CD8-positive, alpha-beta memory T cell (primary cell): ENCODE results near the gene ACP2. TPM values are rescaled to one million over a fixed set of nuclear protein-coding genes. Genes with fewer than 3 reads are reported as not detected.
"Not testable (repeated sequence)": the region's sequence is repeated elsewhere in the genome, so short reads cannot be mapped to it uniquely, and the experiment has no call there.

ENCODE experiments used
- CTCF ChIA-PET: fragments of 350-600 bp; sonication (Branson Sonifier 250); formaldehyde crosslinking; loops from one replicate; lab custom pipeline; 2021; ENCODE audit warnings: antibody characterized with exemption; lab: Charles Lee
- POLR2A ChIA-PET: fragments of 350-600 bp; sonication (Branson Sonifier 250); formaldehyde crosslinking; loops from one replicate; lab custom pipeline; 2021; ENCODE audit warnings: antibody characterized with exemption; lab: Charles Lee
- DNase-seq, 5 donors: peaks; one replicate each; pipeline versions ENCODE4 v3.0.0 to v3.0.0-alpha.2; 2020 to 2022; ENCODE audit warnings: mixed read lengths in 1 of 5
- H3K27ac ChIP-seq: one replicate; pipeline ENCODE4 v1.7.0; 2013; ENCODE audit warnings: low read depth, mild to moderate bottlenecking, low read length, moderate library complexity
- H3K27me3 ChIP-seq: 2 replicates; pipeline ENCODE4 v1.7.0; 2013; ENCODE audit warnings: low read length, mild to moderate bottlenecking; ENCODE audit not compliant: insufficient read depth, poor library complexity, severe bottlenecking
- H3K36me3 ChIP-seq: 2 replicates; pipeline ENCODE4 v1.7.0; 2013; ENCODE audit warnings: mild to moderate bottlenecking, low read length, moderate library complexity; ENCODE audit not compliant: insufficient read depth
- H3K4me1 ChIP-seq: 2 replicates; pipeline ENCODE4 v1.7.0; 2013; ENCODE audit warnings: mild to moderate bottlenecking, low read length, moderate library complexity; ENCODE audit not compliant: insufficient read depth
- H3K4me3 ChIP-seq: 2 replicates; pipeline ENCODE4 v1.7.0; 2013; ENCODE audit warnings: mild to moderate bottlenecking, low read length
- H3K9me3 ChIP-seq: 2 replicates; pipeline ENCODE4 v1.7.0; 2013; ENCODE audit warnings: mild to moderate bottlenecking, low read length
- H3K27ac Mint-ChIP-seq, 8 donors: one replicate each; pipeline ENCODE4 v1.8.0; 2020 to 2021; ENCODE audit warnings: mixed read lengths in 8 of 8, mild to moderate bottlenecking in 6 of 8, inconsistent platforms in 3 of 8, moderate library complexity in 3 of 8
- H3K27me3 Mint-ChIP-seq, 2 donors: one replicate each; pipeline ENCODE4 v1.8.0; 2020 to 2021; ENCODE audit warnings: mixed read lengths in 2 of 2, mild to moderate bottlenecking in 1 of 2, moderate library complexity in 1 of 2
- H3K36me3 Mint-ChIP-seq, 3 donors: one replicate each; pipeline ENCODE4 v1.8.0; 2020 to 2021; ENCODE audit warnings: mixed read lengths in 3 of 3, inconsistent platforms in 1 of 3, mild to moderate bottlenecking in 1 of 3
- H3K4me1 Mint-ChIP-seq, 3 donors: one replicate each; pipeline ENCODE4 v1.8.0; 2020 to 2021; ENCODE audit warnings: mixed read lengths in 3 of 3, inconsistent platforms in 1 of 3, mild to moderate bottlenecking in 1 of 3
- H3K4me3 Mint-ChIP-seq, 7 donors: one replicate each; pipeline ENCODE4 v1.8.0; 2020 to 2021; ENCODE audit warnings: mixed read lengths in 7 of 7, mild to moderate bottlenecking in 6 of 7, moderate library complexity in 4 of 7, inconsistent platforms in 2 of 7
- H3K9me3 Mint-ChIP-seq, 5 donors: one replicate each; pipeline ENCODE4 v1.8.0; 2020 to 2022; ENCODE audit warnings: mixed read lengths in 5 of 5, mild to moderate bottlenecking in 3 of 5, moderate library complexity in 2 of 5, inconsistent platforms in 1 of 5
- polyA plus RNA-seq: library from polyadenylated mRNA; unstranded; fragments of 300-500 nt; fragmentation: Illumina TruSeq; gene quantifications from one replicate; pipeline ENCODE4 v1.2.3, GENCODE V29; 2021
- total RNA-seq, 2 experiments: library from RNA; stranded (reverse); gene quantifications; one replicate each; pipeline ENCODE4 v1.2.3, GENCODE V29; 2021

Gene ACP2
- total and polyA plus RNA-seq, 3 experiments from 2014 or later = 14.6 to 24.5 (median 24.1) TPM

- H3K27me3 Mint-ChIP-seq = peaks cover 4 to 17% of the 10 kb centered on the region in 2 donors
- DNase-seq, H3K27me3 ChIP-seq, H3K36me3 ChIP-seq, CTCF ChIA-PET, H3K27ac ChIP-seq, H3K4me3 ChIP-seq, H3K9me3 ChIP-seq, H3K9me3 Mint-ChIP-seq, H3K4me1 ChIP-seq, H3K36me3 Mint-ChIP-seq, H3K4me3 Mint-ChIP-seq, H3K27ac Mint-ChIP-seq: not testable (repeated sequence)
- POLR2A ChIA-PET = interaction anchor here (0.7 kb wide), 1 partner anchor 568 kb away, joined by 14 read pairs; no protein-coding TSS in a partner anchor
- peaks cover 5 to 11% (median 5%) of the 10 kb centered on the region in 3 donors for H3K4me1 Mint-ChIP-seq
Measured at GRCh38 chr11:47191137-47191536, 57.5 kb downstream of the ACP2 start.

Other genes starting within 250 kb of the ACP2 start
- 100 to 1,000 TPM; 100 to 104 TPM for gene ARFGAP2, start 71.9 kb downstream of the ACP2 start, total RNA-seq
- gene ARFGAP2, start 71.9 kb downstream of the ACP2 start, polyA plus RNA-seq = 90.6 TPM
- 1 to 10 TPM; 7.9 to 9.2 TPM for gene PACSIN3, start 62.4 kb downstream of the ACP2 start, total RNA-seq
- not detected for gene PACSIN3, start 62.4 kb downstream of the ACP2 start, polyA plus RNA-seq
- 100 to 1,000 TPM; 170 to 172 TPM for gene DDB2, start 33.8 kb downstream of the ACP2 start, total RNA-seq
- gene DDB2, start 33.8 kb downstream of the ACP2 start, polyA plus RNA-seq = 34.4 TPM
- gene NR1H3, start 9.2 kb upstream of the ACP2 start, total RNA-seq = 10 to 100 TPM in 1 of 2 experiments, 1 to 10 TPM in 1; 9.6 to 13.6 TPM
- 3.7 TPM for gene NR1H3, start 9.2 kb upstream of the ACP2 start, polyA plus RNA-seq
- gene MADD, start 21.3 kb upstream of the ACP2 start, total RNA-seq = 10 to 100 TPM; 62.1 to 65.7 TPM
- gene MADD, start 21.3 kb upstream of the ACP2 start, polyA plus RNA-seq = 30.5 TPM
- gene MYBPC3, start 103.9 kb upstream of the ACP2 start, total RNA-seq = not detected
- not detected for gene MYBPC3, start 103.9 kb upstream of the ACP2 start, polyA plus RNA-seq
- 1 to 10 TPM; 1.8 to 2.0 TPM for gene SPI1, start 129.7 kb upstream of the ACP2 start, total RNA-seq
- not detected for gene SPI1, start 129.7 kb upstream of the ACP2 start, polyA plus RNA-seq
- gene SLC39A13, start 159.8 kb upstream of the ACP2 start, total RNA-seq = 10 to 100 TPM; 20.2 to 23.4 TPM
- gene SLC39A13, start 159.8 kb upstream of the ACP2 start, polyA plus RNA-seq = 39.4 TPM
- gene PSMC3, start 177.6 kb upstream of the ACP2 start, total RNA-seq = 100 to 1,000 TPM; 200 to 219 TPM
- gene PSMC3, start 177.6 kb upstream of the ACP2 start, polyA plus RNA-seq = 118 TPM
- gene RAPSN, start 200.3 kb upstream of the ACP2 start, total RNA-seq = under 1 TPM; 0.29 to 0.79 TPM
- not detected for gene RAPSN, start 200.3 kb upstream of the ACP2 start, polyA plus RNA-seq